Natural killer cell (primary cell): ENCODE data around the gene FYN. TPM values are rescaled to one million over a fixed set of nuclear protein-coding genes. Genes with fewer than 3 reads are reported as not detected.
A peak's percentile ranks its signal among the peaks of the same experiment; 100 is the strongest.
"Not testable (repeated sequence)": the region's sequence is repeated elsewhere in the genome, so short reads cannot be mapped to it uniquely, and the experiment has no call there.

ENCODE experiments used
- ATAC-seq, 3 donors: fragments of 150-1000 bp in 2 of 3; fragments of 200-7000 bp in 1 of 3; cut with Tn5 transposase; 1 replicate in 1 of 3; 2 replicates in 2 of 3; pipeline ENCODE4 v1.10.0; 2021; ENCODE audit warnings: mild to moderate bottlenecking in 2 of 3, moderate library complexity in 2 of 3
- DNase-seq, 2 donors: peaks; one replicate each; pipeline versions ENCODE4 v3.0.0 to v3.0.0-alpha.2; 2013 to 2021; ENCODE audit warnings: mixed read lengths in 1 of 2
- H3K27ac ChIP-seq: one replicate; pipeline ENCODE4 v1.5.1; 2013; ENCODE audit warnings: mild to moderate bottlenecking, low read length
- H3K27me3 ChIP-seq: one replicate; pipeline ENCODE4 v1.6.1; 2013; ENCODE audit warnings: low read length; ENCODE audit not compliant: control insufficient read depth, insufficient read depth
- H3K36me3 ChIP-seq: one replicate; pipeline ENCODE4 v1.6.1; 2013; ENCODE audit warnings: low read length; ENCODE audit not compliant: control insufficient read depth, insufficient read depth
- H3K4me1 ChIP-seq: one replicate; pipeline ENCODE4 v1.6.1; 2013; ENCODE audit warnings: low read length; ENCODE audit not compliant: control insufficient read depth, insufficient read depth
- H3K4me3 ChIP-seq: one replicate; pipeline ENCODE4 v1.5.1; 2013; ENCODE audit warnings: low read length
- H3K9me3 ChIP-seq: one replicate; pipeline ENCODE4 v1.6.1; 2013; ENCODE audit warnings: low read length; ENCODE audit not compliant: control insufficient read depth, insufficient read depth
- H3K27ac Mint-ChIP-seq, 2 donors: one replicate each; pipeline ENCODE4 v1.8.0; 2022; ENCODE audit warnings: mild to moderate bottlenecking in 2 of 2, mixed read lengths in 2 of 2, moderate library complexity in 1 of 2
- H3K27me3 Mint-ChIP-seq, 2 donors: one replicate each; pipeline ENCODE4 v1.8.0; 2022; ENCODE audit warnings: low read depth in 2 of 2, mixed read lengths in 2 of 2
- H3K36me3 Mint-ChIP-seq: one replicate; pipeline ENCODE4 v1.8.0; 2022; ENCODE audit warnings: mixed read lengths
- H3K4me1 Mint-ChIP-seq, 2 donors: one replicate each; pipeline ENCODE4 v1.8.0; 2022; ENCODE audit warnings: mixed read lengths in 2 of 2
- H3K4me3 Mint-ChIP-seq: one replicate; pipeline ENCODE4 v1.8.0; 2022; ENCODE audit warnings: mild to moderate bottlenecking, moderate library complexity, mixed read lengths
- H3K9me3 Mint-ChIP-seq, 2 donors: one replicate each; pipeline ENCODE4 v1.8.0; 2022; ENCODE audit warnings: mixed read lengths in 2 of 2
- CTCF ChIP-seq: fragments of 200-600 bp; IDR thresholded peaks from one replicate; pipeline ENCODE4 v1.8.0; 2022; ENCODE audit warnings: antibody characterized with exemption
- WGBS: methylation state at CpG from one replicate; pipeline ENCODE4 v1.1.7; 2013; ENCODE audit warnings: missing lambda C conversion rate; ENCODE audit not compliant: insufficient coverage; 5-methylcytosine and 5-hydroxymethylcytosine counted together
- intact Hi-C: fragments of 100-400 bp; cut with micrococcal nuclease; formaldehyde crosslinking; loops from one replicate; pipeline ENCODE4 v1.14.2; 2022
- total RNA-seq, 4 donors: library from RNA; stranded (reverse); fragments of 120-200 nt in 1 of 4; gene quantifications; one replicate each; pipeline versions ENCODE4 v1.2.3 to v1.2.4, GENCODE V29; 2013 to 2022

Gene FYN
- total RNA-seq, 3 donors from 2014 or later (not counting 1 experiment from before 2014, with no cell fraction given), result 616 to 757 (median 713) TPM

- WGBS, result 80% methylated on average over 7 of the region's 7 CpGs
- peaks cover 72 to 73% of the 10 kb centered on the region in 2 donors for H3K4me1 Mint-ChIP-seq
- Histone ChIP-seq H3K4me3 (no peak overlapping the region), H3K4me1 (peaks cover 37% of the 10 kb centered on the region), H3K27me3 (no peaks in the 10 kb centered on the region), H3K27ac (peak overlapping the region; percentile 12), H3K9me3 (no peaks in the 10 kb centered on the region), H3K36me3 (peaks cover 85% of the 10 kb centered on the region)
- TF ChIP-seq CTCF, result no peak
- H3K27ac Mint-ChIP-seq, result peak overlapping the region; percentile 73 to 82
- no peaks in the 10 kb centered on the region for H3K27me3 Mint-ChIP-seq
- intact Hi-C loops, result no loop called here
- DNase-seq (no peak), ATAC-seq (no peak)
- no peak overlapping the region for H3K4me3 Mint-ChIP-seq
- H3K36me3 Mint-ChIP-seq, result peaks cover 39% of the 10 kb centered on the region
- H3K9me3 Mint-ChIP-seq, result no peaks in the 10 kb centered on the region
Measured at GRCh38 chr6:111685058-111685457, 188.2 kb downstream of the FYN start.

- Histone ChIP-seq H3K27ac (peak overlapping the region; percentile 62), H3K4me1 (peaks cover 37% of the 10 kb centered on the region), H3K4me3 (no peak overlapping the region), H3K27me3 (no peaks in the 10 kb centered on the region), H3K36me3 (peaks cover 85% of the 10 kb centered on the region), H3K9me3 (no peaks in the 10 kb centered on the region)
- no peaks in the 10 kb centered on the region for H3K9me3 Mint-ChIP-seq
- TF ChIP-seq CTCF, result no peak
- peak in 1 of 2 donors; percentile 38 for DNase-seq
- H3K36me3 Mint-ChIP-seq, result peaks cover 42% of the 10 kb centered on the region
- WGBS, result 73% methylated on average over 5 of the region's 5 CpGs
- H3K27me3 Mint-ChIP-seq, result no peaks in the 10 kb centered on the region
- intact Hi-C loops, result no loop called here
- peak overlapping the region; percentile 73 to 82 for H3K27ac Mint-ChIP-seq
- ATAC-seq, result peak; percentile 46 to 70 (median 64)
- peak overlapping the region; percentile 58 for H3K4me3 Mint-ChIP-seq
- peaks cover 76% of the 10 kb centered on the region in 2 donors for H3K4me1 Mint-ChIP-seq
Measured at GRCh38 chr6:111683749-111684267, 189.4 kb downstream of the FYN start.

GRCh38 chr6:111683157-111683556 is 190.1 kb downstream of the FYN start:
- Histone ChIP-seq H3K27me3 (no peaks in the 10 kb centered on the region), H3K9me3 (no peaks in the 10 kb centered on the region), H3K27ac (peak overlapping the region; percentile 36), H3K36me3 (peaks cover 83% of the 10 kb centered on the region), H3K4me3 (no peak overlapping the region), H3K4me1 (peaks cover 37% of the 10 kb centered on the region)
- Mint-ChIP-seq H3K9me3 (no peaks in the 10 kb centered on the region), H3K27ac (peak overlapping the region; percentile 73 to 82), H3K4me1 (peaks cover 77 to 83% of the 10 kb centered on the region in 2 donors), H3K36me3 (peaks cover 45% of the 10 kb centered on the region), H3K4me3 (peak overlapping the region; percentile 58), H3K27me3 (no peaks in the 10 kb centered on the region)
- no peak for TF ChIP-seq CTCF
- DNase-seq (no peak), ATAC-seq (peak in 1 of 3 donors; percentile 12)
- intact Hi-C loops, result no loop called here
- WGBS, result 94% methylated on average over 5 of the region's 5 CpGs

- no peak for DNase-seq
- peaks cover 35% of the 10 kb centered on the region for H3K36me3 Mint-ChIP-seq
- WGBS, result 100% methylated on average over 1 of the region's 3 CpGs
- no peaks in the 10 kb centered on the region for H3K9me3 Mint-ChIP-seq
- TF ChIP-seq CTCF, result no peak
- Histone ChIP-seq H3K27ac (no peak overlapping the region), H3K27me3 (no peaks in the 10 kb centered on the region), H3K4me3 (no peak overlapping the region), H3K36me3 (peaks cover 83% of the 10 kb centered on the region), H3K9me3 (no peaks in the 10 kb centered on the region), H3K4me1 (peaks cover 37% of the 10 kb centered on the region)
- H3K27ac Mint-ChIP-seq, result peak overlapping the region; percentile 73 to 82
- ATAC-seq, result no peak
- intact Hi-C loops, result no loop called here
- no peaks in the 10 kb centered on the region for H3K27me3 Mint-ChIP-seq
- H3K4me1 Mint-ChIP-seq, result peaks cover 71 to 80% of the 10 kb centered on the region in 2 donors
- H3K4me3 Mint-ChIP-seq, result no peak overlapping the region
Measured at GRCh38 chr6:111681860-111682259, 191.4 kb downstream of the FYN start.

GRCh38 chr6:111680811-111681609 is 192.2 kb downstream of the FYN start:
- DNase-seq, intact Hi-C loops, ATAC-seq, H3K27me3 ChIP-seq, H3K27ac ChIP-seq, H3K9me3 ChIP-seq, H3K4me3 ChIP-seq, H3K4me3 Mint-ChIP-seq, H3K9me3 Mint-ChIP-seq, H3K27me3 Mint-ChIP-seq: not testable (repeated sequence)
- Mint-ChIP-seq H3K27ac (peak overlapping the region in 1 of 2 donors; percentile 73), H3K36me3 (peaks cover 35% of the 10 kb centered on the region), H3K4me1 (peaks cover 71 to 80% of the 10 kb centered on the region in 2 donors)
- H3K36me3 ChIP-seq, result peaks cover 84% of the 10 kb centered on the region
- WGBS, result 93% methylated on average over 6 of the region's 6 CpGs
- H3K4me1 ChIP-seq, result peaks cover 37% of the 10 kb centered on the region
